ENCODE data around the gene NEK1.
"Not testable (repeated sequence)": the region's sequence is repeated elsewhere in the genome, so short reads cannot be mapped to it uniquely, and the experiment has no call there.

NEK1 gene

DNA sequence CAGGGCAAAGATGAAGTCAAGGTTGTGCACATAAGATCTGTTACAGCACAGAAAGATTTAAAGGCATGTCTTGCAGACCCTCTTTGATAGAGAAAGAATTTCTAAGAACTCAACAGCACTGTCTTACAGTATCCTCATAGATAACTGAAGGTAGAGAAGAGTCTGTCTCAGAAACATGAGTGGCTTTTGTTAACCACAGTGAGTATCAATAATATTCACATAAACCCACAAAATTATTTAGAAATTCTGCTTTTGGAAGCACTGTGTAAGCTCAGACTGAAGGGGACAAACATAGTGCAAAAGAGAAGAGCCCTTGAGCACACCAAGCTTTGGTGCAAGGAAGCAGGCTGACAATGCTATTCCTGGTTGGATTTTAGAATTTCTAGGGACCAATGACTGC, 175.6 kb downstream of the NEK1 start:
- in situ Hi-C loops (cut with MboI; ENCODE audit: low sequenced_read_pairs) = no loop called here

DNA sequence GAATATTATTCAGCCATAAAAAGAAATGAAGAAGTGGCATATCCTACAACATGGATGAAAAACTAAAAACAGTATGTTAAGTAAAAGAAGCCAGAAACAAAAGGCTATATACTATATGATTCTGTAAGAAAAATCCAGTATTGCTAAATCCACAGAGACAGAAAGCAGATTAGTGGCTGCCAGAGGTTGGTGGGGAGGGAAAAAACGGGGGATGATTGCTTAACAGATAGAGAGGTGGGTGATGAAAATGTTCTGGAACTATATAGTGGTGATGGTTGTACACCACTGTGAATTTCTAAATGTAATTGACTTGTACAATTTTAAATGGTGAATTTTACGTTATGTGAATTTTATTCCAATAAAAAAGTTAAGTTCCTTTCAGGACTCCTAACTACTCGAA, 184.0 kb downstream of the NEK1 start:
- in situ Hi-C loops (cut with MboI; ENCODE audit: low sequenced_read_pairs) = no loop called here

DNA sequence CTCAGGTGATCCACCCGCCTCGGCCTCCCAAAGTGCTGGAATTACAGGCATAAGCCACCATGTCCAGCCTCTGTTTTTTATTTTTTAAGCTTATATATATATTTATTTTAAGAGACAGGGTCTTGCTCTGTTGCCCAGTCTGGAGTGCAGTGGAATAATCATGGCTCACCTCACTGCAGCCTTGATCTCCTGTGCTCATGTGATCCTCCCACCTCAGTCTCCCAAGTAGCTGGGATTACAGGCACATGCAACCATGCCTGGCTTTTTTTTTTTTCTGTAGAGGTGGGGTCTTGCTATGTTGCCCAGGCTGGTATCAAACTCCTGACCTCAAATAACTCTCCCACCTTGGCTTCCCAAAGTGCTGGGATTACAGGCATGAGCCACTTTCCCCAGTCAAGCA, 184.7 kb downstream of the NEK1 start:
- in situ Hi-C loops (cut with MboI; ENCODE audit: low sequenced_read_pairs) = not testable (repeated sequence)

DNA sequence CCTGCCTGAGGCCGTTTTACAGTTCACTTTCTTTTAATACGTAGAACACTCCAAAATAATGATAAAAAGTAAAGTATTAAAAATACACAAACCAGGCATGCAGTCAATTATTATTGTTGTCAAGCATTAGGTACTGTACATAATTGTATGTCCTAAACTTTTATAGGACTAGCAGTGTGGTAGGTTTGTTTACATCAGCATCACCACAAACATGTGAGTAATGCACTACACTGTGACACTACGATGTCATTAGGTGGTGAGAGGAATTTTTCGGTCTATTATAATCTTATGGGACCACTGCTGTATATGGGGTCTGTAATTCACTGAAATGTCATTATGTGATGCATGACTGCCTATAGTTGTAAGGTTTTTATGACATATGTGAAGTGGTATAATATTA, 192.1 kb downstream of the NEK1 start:
- in situ Hi-C loops (cut with MboI; ENCODE audit: low sequenced_read_pairs) = no loop called here

DNA sequence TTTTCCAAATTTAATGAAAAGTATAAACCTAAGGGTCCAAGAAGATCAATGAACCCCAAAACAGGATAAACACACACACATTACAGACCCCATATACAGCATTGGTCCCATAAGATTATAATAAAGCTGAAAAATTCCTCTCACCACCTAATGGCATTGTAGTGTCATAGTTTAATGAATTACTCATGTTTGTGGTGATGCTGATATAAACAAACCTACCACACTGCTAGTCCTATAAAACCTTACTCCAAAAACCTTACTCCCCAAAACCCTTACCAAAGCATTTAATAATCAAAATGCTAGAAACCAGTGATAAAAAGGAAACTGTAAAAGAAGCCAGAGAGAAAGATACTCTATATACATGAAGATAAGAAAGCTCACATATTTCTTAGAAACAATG, 193.5 kb downstream of the NEK1 start:
- in situ Hi-C loops (cut with MboI; ENCODE audit: low sequenced_read_pairs) = no loop called here

DNA sequence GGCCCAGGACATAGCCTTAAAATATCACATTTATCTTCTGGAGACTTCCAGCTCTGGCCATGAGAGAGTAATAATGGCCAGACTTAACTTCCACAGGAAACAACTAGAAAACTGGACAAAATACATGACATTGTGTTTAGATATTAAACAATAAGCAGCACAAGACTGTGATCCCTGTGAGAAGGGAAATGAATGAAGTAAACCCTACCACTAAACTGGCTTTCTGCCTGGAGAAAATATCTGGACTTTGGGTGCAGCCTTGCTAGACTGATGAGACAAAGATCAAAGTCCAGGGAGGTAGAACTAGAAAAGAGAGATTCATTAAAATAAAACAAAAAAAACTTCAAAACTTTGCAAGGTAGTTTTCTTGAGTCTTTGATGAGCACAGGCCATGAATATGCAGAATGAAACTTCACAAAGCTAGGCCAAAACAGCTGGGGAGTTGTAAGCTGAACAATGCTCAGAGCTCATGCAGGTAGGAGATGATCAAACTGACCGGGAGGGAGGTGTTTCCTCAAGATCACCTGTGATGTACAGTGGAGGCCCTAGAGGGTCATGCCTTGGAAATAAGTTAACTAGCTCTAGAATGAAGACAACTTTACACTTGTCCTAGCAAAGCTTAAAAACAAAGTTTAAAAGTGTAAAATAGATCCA, 194.6 kb downstream of the NEK1 start:
- in situ Hi-C loops (cut with MboI; ENCODE audit: low sequenced_read_pairs) = no loop called here

DNA sequence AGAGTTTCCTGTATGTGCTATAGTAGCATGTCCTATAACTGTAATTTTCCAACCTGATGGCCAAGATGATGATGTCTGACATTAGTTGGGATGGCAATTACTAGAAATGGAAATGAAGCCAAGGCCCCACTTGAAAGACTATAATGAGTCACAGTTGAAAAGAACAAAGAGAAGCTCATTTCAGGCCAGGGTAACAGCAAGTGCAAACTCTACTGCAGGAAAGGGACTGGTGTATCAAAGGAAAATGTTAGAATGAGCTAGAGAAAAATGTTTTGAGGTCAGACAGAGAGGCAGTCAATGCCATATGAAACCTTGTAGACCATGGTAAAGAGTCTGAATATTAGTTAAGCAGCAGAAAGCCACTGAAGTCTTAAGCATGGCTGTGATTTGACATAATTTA, 195.4 kb downstream of the NEK1 start:
- in situ Hi-C loops (cut with MboI; ENCODE audit: low sequenced_read_pairs) = no loop called here

DNA sequence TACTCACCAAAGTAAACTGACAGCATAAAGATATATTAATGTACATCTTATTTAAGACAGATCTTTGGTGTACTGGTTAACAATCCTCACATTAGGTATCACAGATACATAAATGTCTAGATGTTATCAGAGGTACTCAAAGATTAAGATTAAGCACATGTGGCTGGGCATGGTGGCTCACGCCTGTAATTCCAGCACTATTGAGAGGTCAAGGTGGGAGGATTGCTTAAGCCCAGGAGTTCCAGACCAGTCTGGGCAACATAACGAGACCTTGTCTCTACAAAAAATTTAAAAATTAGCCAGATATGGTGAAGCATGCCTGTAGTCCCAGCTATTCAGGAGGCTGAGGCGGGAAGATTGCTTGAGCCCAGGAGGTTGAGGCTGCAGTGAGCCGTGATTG, 195.9 kb downstream of the NEK1 start:
- in situ Hi-C loops (cut with MboI; ENCODE audit: low sequenced_read_pairs) = no loop called here

DNA sequence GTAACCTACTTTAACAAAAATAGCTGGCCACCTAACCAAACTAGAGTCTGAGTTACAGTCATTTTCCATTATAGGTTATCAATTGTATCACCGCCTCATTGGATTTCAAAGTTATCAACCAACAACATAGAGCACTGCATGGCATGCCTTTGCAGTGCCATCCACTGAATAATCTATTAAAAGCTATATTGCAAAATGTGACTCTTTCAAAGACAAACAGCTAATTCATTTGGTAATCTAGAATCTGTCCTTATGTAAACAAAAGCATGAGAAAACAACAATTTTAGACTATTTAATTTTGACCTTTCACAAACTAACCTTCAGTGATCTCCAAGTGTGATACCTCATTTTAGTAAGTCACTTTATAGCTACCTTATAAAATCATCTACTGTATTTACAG, 197.5 kb downstream of the NEK1 start:
- in situ Hi-C loops (cut with MboI; ENCODE audit: low sequenced_read_pairs) = no loop called here

DNA sequence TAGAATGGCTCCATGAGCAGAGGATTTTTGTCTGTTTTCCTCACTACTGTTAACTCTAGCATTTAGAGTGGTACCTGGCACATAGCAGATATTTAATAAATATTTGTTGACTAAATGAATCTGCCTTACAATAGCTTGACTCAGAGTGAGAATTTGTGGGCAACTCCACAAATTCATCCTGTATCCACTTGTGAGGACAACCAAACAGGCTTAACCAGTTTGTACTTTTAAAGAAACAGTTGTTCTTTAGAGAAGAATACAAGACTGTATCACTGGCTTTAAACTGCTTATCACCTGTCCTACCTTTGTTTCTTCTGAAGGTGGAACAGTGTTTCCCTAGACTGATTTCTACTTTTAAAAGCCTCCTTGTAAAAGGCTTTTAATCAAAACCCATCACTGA, 200.3 kb downstream of the NEK1 start:
- in situ Hi-C loops (cut with MboI; ENCODE audit: low sequenced_read_pairs) = no loop called here

DNA sequence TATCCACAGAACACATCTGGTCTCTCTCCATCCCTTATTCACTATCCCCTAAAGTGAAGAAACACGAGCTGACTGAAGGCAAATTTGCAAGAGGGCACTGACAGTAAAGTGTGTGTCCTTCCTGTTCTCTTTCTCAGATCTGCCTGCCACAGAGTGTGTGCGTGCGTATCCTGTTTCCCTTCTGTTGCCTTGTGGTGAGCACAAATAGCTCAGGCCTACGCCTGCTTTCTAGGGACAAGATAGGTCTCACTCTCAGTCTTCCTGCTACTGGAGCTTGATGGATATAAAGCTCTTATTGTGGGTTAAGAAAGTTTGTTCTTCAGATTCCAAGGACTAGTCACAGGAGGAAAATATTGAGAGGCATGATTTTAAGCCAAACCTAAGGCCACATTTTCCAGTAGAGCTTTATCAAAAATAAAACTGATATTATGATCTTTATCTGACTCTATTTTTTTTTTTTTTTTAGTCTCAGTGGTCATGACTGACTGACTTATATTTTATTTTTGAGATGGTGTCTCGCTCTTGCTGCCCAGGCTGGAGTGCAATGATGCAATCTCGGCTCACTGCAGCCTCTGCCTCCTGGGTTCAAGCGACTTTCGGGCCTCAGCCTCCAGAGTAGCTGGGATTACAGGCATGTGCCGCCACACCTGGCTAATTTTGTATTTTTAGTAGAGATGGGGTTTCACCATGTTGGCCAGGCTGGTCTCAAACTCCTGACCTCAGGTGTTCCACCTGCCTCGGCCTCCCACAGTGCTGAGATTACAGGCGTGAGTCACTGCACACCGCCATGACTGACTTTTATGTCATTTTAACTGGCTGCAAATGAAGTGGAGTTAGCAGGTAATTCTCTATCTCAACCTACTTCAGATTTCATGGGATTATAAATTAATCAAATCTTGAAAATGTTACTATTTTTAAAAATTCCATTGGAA, 201.3 kb downstream of the NEK1 start:
- in situ Hi-C loops (cut with MboI; ENCODE audit: low sequenced_read_pairs) = no loop called here

DNA sequence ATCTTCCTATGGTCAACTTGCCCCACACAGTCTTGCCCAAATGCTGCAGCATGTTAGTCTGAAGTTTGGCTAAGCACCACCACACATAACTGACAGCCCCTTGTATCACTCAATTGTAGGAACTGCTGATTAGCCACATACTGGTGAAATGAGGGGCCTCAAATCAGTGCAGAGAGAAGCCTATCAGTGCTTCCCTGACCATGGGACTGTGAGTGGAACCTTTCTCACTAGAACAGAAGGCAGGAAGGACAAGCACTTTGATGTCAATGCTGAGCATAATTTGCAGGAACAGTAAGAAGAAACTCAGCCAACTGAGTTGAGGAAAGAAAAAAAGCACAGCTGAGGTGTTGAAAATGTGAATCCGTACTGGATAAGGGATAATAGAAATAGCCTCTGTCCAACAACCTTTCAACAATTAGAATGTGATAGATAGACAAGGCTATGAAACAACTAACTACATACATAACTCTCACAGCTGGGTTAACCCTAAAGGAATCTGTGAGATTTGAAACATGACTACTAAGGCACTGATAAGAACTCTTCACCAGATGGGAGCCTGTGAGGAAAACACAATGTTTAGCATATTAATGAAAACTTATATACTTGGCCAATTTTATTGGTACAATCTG, 205.1 kb downstream of the NEK1 start:
- in situ Hi-C loops (cut with MboI; ENCODE audit: low sequenced_read_pairs) = no loop called here

DNA sequence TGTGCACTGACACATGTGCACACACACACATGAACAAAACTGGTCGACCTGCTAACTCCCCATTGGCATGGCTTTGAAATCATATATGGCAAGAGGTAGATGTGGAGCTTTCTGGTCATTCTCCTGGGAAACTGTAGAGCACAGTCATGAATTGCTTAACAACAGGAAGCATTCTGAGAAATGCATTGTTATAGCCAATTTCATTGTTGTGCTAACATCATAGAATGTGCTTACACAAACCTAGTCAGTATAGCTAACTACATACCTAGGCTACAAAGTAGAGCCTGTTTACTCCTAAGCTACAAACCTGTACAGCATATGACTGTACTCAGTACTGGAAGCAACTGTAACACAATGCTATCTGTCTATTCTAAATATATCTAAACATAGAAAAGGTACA, 207.4 kb downstream of the NEK1 start:
- in situ Hi-C loops (cut with MboI; ENCODE audit: low sequenced_read_pairs) = no loop called here

DNA sequence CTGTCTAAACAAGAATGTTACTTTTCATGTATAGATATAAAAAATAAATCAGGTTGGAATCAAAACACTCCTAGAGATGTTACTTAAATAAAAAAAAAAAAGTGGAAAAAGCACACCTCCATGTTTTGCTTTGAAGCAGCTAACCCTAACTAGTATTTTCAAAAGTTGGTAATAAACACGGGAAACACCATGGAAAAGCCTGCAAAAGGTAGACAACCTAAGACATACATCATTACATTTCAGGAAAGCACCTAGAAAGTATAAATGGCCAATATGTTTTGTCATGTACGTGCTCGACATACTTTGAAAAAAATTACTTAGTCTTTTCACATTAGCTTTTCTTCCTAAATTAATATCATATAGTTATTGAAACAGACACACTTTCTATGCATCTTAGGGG, 211.6 kb downstream of the NEK1 start:
- in situ Hi-C loops (cut with MboI; ENCODE audit: low sequenced_read_pairs) = no loop called here

DNA sequence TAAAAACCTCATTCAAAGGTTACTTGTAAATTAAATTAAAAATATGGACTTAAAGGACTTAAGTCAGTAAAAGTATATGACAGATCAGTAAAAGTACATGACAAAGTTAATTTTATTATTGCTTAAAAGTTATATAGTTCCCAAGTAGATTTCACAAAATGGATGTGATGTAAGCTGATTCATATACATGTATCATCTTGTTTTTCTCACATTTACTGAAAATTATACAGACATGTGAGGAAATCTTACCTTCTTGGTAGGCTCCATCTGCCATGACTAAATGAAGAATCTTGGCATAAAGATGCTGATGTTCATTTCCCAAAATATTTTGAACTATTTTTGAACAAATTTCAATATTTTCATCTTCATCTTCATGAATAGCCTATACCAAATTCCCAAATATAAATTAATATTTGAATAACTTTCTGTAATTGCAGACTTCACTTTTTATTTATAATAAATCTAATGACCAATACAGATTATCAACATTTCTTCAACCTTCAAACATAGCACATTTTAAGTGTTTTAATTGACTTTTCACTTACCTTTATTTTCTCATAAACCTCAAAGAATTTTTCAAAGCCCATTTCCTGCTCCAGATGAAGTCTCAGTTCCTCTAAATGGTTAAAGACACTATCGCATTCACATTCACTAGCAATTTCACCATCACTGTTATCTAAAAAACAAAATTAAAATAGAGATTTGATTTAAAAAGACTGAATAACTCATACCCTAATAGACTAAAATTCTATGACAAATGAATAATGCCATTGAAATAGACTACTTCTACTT, 212.2 kb downstream of the NEK1 start:
- in situ Hi-C loops (cut with MboI; ENCODE audit: low sequenced_read_pairs) = no loop called here

DNA sequence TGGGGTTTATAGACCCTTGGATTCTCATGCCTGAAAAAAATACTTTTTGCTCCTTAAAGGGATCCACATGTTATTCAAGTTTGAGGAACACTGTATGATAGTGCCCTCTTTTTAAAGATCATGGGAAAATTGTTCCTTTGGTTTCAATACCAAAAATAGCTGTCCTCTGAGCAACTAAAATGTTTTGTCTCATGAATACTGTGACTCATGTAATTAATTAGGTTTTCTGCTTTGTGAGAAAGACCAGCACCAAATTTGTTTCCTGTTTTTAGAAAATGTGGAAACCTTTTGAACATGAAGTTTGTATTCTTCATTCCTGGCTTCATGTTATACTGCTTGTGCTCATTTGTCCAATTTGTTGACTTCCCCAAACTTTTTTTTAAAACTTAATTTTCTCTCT, 214.1 kb downstream of the NEK1 start:
- in situ Hi-C loops (cut with MboI; ENCODE audit: low sequenced_read_pairs) = no loop called here

DNA sequence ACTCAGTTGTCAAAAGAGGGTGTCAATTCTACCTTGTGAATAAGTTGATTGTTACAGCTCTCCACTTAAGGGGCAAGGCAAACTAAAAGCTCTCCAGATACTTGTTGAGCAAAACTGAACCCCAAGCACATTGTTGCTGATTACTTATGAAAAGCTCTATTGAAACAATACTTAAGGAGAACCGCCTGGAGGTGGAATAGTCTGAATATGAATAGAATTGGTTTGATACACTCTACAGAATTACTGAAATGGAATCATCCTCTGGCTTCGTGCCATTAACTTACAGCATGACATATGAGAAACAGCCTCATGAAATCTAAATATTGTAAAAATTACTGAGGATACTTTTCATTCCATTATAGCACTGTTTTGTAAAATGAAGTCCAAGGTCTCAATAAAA, 214.6 kb downstream of the NEK1 start:
- in situ Hi-C loops (cut with MboI; ENCODE audit: low sequenced_read_pairs) = no loop called here

DNA sequence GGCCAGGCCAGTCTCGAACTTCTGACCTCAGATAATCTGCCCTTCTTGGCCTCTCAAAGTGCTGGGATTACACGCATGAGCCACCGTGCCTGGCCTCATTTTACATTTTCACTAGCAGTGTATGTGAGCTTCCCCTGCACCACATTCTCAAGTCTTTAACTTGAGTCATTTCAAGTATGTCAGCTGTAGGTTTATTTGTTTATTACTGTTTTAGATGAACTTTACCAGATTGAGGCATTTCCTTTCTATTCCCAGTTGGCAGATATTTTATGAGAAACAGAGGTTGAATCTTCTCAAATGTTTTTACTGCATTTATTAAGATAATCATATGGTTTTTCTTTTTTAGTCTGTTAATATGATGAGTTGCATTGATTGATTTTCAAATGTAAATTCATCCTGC, 227.0 kb downstream of the NEK1 start:
- in situ Hi-C loops (cut with MboI; ENCODE audit: low sequenced_read_pairs) = no loop called here

DNA sequence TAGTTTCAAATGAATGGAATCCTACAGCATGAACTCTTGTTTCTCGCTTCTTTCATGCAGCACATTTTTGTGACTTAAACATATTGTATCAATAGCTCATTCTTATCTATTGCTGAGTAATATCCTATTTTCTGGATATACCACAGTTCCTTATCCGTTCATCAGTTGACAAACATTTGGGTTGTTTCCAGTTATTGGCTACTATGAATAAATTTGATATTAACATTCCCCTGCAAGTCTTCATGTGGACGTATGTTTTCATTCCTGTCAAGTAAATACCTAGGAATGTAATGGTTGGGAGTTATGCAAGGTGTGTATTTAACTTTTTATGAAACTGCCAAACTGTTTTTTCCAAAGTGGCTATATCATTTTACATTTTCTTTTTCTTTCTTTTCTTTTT, 227.6 kb downstream of the NEK1 start:
- in situ Hi-C loops (cut with MboI; ENCODE audit: low sequenced_read_pairs) = no loop called here

DNA sequence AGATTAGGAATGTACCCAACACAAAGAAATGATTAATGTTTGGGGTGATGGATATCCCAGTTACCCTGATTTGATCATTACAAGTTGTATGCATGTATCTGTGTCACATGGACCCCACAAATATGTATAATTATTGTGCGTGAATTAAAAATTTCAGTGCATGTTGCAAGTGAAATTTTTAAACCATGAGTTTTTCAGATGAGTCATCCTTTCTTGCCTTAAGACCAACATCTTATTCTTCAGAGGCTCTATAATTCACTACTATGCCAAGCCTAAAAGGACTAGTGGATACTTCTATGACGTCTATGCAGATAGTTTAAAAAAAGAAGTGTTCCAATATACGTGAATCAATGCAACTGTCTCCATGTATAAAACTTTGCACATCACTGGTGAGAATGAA, 228.7 kb downstream of the NEK1 start:
- in situ Hi-C loops (cut with MboI; ENCODE audit: low sequenced_read_pairs) = no loop called here

DNA sequence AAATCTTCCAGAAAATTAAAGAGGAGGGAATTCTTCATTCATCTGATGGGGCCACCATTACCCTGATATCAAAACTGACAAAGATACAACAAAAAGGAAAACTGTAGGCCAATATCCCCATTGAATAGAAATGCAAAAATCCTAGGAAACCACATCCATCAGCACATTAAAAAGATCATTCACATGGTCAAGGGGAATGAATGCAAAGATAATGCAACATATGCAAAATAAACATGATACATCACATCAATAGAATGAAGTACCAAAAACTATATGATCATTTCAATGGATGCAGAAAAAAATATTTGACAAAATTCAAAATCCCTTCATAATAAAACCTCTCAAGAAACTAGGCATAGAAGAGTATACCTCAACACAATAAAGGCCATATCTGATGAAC, 232.7 kb downstream of the NEK1 start:
- in situ Hi-C loops (cut with MboI; ENCODE audit: low sequenced_read_pairs) = no loop called here

Measured in HL-60/S4 treated with retinoic acid at 250 ng/mL for 4 days and 3 days (cell line).